HUES64 (cell line): ENCODE results near the gene R3HDM2.

Experiments used
- H3K27ac ChIP-seq: 2 replicates; pipeline ENCODE4 v1.7.0; 2013; ENCODE audit warnings: low read depth, low read length, inconsistent platforms
- H3K27me3 ChIP-seq: 2 replicates; pipeline ENCODE4 v1.6.1; 2013; ENCODE audit warnings: mild to moderate bottlenecking, low read length; ENCODE audit not compliant: insufficient read depth
- H3K36me3 ChIP-seq: 2 replicates; pipeline ENCODE4 v1.6.1; 2013; ENCODE audit warnings: mild to moderate bottlenecking, low read length; ENCODE audit not compliant: insufficient read depth
- H3K4me1 ChIP-seq: 2 replicates; pipeline ENCODE4 v1.6.1; 2013; ENCODE audit warnings: mild to moderate bottlenecking, low read length, moderate library complexity; ENCODE audit not compliant: insufficient read depth
- H3K4me3 ChIP-seq: 2 replicates; pipeline ENCODE4 v1.5.1; 2013; ENCODE audit warnings: mild to moderate bottlenecking, low read length, moderate library complexity
- H3K9ac ChIP-seq: 2 replicates; pipeline ENCODE4 v1.6.1; 2013; ENCODE audit warnings: mild to moderate bottlenecking, low read depth, low read length
- H3K9me3 ChIP-seq: 2 replicates; pipeline ENCODE4 v1.6.1; 2013; ENCODE audit warnings: low read depth, low read length; ENCODE audit not compliant: insufficient read depth
- WGBS: fragments of 150-250, 120-280 bp; methylation state at CpG from one replicate; pipeline ENCODE4 v1.1.7; 2013; ENCODE audit warnings: missing lambda C conversion rate; 5-methylcytosine and 5-hydroxymethylcytosine counted together

The R3HDM2 gene

DNA sequence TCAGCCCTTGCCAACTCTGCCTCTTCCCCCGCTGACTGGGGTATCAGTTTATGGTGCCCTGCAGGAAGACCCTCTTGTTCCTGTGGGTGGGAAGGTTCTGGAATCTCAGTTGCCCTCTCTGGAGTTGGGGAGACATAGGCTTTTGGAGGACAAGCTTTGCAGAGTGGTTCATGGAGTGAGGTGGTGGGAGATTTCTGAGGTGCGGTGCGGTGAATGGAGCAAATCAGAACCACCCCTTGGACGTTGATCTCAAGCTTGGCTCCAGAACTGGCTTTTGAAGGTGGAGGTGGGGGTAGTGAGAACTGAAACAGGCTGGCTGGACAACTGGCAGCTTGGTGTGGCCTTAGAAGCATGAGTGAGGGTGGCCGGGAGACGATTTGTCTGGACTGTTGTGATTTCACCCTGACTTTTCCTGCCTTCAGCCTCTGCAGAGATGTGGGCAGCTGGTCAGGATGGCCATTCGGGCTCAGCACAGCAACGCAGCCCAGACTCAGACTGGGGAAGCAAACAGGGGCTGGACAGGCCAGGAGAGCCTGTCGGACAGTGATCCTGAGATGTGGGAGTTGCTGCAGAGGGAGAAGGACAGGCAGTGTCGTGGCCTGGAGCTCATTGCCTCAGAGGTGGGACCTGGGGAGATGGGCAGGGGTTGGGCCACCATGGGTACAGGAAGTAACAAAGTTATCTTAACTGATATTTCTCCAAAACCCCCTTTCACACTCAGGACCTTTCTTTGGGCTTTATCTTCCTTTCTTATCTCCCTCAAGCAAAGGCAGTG, 200.3 kb downstream of the R3HDM2 start:
- Histone ChIP-seq H3K4me3 (peak overlapping the region; percentile 86), H3K36me3 (peaks cover 40% of the 10 kb centered on the region), H3K4me1 (peaks cover 16% of the 10 kb centered on the region), H3K27ac (peak overlapping the region; percentile 93), H3K9ac (peak overlapping the region; percentile 97), H3K27me3 (peaks cover 44% of the 10 kb centered on the region), H3K9me3 (no peaks in the 10 kb centered on the region)
- WGBS = 56% methylated on average over 10 of the region's 10 CpGs

DNA sequence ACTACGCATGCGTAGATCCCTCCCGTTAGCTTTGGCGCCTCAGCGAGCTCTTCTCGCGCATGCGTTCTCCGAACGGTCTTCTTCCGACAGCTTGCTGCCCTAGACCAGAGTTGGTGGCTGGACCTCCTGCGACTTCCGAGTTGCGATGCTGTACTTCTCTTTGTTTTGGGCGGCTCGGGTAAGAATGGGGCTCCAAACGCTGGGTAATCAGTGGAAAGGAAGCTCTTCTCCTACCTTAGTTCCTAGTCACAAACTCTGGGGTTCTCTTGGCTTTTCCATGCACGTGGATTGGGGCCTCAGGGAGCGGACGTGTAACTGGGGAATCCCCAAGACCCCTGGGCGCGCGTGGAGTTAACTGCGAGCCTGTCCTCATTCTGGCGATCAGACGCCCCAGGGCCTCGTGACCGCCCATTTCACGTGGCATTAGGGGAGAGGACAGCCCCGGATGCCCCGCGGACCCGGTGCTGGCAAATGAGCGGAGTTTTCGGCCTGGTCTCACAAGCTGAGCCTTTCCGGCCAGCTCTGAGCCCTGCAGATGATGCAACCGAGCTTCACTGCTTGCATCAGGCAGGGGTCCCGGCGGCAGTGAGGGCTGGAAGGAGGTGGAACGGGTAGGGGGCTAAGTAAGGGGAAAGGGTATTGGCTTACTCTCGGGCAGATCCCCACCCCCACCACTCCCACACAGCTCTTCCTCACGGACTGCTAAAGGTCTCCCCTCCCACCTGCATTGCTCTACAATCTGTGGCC, 201.0 kb downstream of the R3HDM2 start, which contains the start of gene SHMT2:
Gene SHMT2 (plus strand): TSS at position 78 of the 747 bp plus-strand sequence. CDS start 68 bp downstream, at position 146.
- Histone ChIP-seq H3K4me3 (peak within 1 kb of the TSS; percentile 86), H3K36me3 (peaks cover 40% of the 10 kb centered on the region), H3K9me3 (no peaks in the 10 kb centered on the region), H3K4me1 (peaks cover 16% of the 10 kb centered on the region), H3K27me3 (peaks cover 44% of the 10 kb centered on the region), H3K27ac (peak within 1 kb of the TSS; percentile 93), H3K9ac (peak within 1 kb of the TSS; percentile 97)
- under 1% methylated on average over 41 of the region's 42 CpGs for WGBS

DNA sequence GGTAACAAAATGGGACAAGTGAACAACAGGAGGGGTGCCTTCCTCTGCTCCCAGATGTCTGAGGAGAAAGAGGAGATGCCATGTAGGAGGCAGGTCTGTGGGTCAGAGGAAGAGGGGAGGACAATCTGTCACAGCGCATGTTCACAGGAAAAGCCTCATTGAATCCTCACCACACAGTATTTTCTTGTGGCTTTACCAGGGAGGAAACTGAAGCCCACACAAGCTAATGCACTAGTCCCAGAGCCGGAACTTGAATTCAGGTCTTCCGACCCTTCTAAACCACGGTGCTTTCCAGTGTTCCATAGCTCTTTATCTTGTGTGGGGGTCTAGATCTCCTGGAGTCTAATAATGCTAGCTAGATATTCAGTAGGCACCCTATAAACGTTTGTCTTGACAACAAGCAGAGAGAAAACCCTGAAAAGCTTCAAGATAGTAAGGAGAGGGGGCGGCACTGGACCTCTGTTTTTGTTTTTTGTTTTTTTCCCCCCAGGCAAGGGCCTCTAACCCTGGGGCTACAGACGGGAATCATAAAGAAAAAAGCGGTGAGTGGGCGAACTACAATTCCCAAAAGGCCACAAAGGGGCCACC, 201.7 kb downstream of the R3HDM2 start:
- H3K9ac ChIP-seq = peak overlapping the region; percentile 97
- H3K27me3 ChIP-seq = peaks cover 49% of the 10 kb centered on the region
- H3K4me3 ChIP-seq = peak overlapping the region; percentile 86
- H3K4me1 ChIP-seq = peaks cover 16% of the 10 kb centered on the region
- no peak overlapping the region; the same call in 1 of the 2 replicates for H3K27ac ChIP-seq
- 29% methylated on average over 9 of the region's 9 CpGs for WGBS
- no peaks in the 10 kb centered on the region for H3K9me3 ChIP-seq
- peaks cover 35% of the 10 kb centered on the region for H3K36me3 ChIP-seq

DNA sequence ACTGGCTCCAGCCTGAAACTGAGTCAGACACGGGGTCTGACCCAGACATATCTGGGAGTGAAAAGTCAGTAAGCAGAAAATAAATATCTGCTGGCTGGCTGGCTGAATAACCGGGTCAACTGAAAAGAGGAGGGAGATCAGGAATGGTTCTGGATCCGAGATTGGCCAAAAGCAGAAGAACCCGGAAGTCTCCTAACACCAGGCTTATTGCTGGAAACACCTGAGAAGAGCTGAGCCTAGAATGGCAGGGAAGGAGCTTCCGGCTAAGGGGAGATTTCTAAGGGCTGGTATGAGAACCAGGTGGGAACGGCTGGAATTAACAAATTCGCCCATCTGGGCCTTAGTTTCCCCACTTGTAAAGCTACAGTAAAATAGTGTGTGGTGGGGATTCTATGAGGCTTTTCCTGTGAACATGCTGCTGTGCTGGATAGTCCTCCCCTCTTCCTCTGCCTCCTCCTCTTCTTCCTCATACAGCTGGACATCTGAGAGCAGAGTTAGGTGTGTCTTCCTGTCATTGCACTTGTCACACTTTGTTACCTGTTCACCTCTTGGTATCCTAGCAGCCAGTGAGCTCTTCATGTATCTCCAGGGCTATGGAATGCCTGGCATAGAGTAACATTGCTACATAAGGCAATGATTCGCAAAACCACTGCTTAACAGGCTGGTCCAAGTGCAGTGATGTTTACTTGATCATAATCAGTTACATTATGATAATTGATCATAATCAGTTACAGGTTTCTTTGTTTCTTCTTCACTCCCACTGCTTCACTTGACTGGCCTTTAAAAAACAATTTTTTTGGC, 203.3 kb downstream of the R3HDM2 start:
- peak overlapping the region; percentile 50 for H3K4me3 ChIP-seq
- 41% methylated on average over 7 of the region's 8 CpGs for WGBS
- H3K9ac ChIP-seq = no peak overlapping the region
- H3K27ac ChIP-seq = no peak overlapping the region
- peaks cover 16% of the 10 kb centered on the region for H3K4me1 ChIP-seq
- H3K9me3 ChIP-seq = no peaks in the 10 kb centered on the region
- H3K27me3 ChIP-seq = peaks cover 66% of the 10 kb centered on the region
- H3K36me3 ChIP-seq = peaks cover 18% of the 10 kb centered on the region

DNA sequence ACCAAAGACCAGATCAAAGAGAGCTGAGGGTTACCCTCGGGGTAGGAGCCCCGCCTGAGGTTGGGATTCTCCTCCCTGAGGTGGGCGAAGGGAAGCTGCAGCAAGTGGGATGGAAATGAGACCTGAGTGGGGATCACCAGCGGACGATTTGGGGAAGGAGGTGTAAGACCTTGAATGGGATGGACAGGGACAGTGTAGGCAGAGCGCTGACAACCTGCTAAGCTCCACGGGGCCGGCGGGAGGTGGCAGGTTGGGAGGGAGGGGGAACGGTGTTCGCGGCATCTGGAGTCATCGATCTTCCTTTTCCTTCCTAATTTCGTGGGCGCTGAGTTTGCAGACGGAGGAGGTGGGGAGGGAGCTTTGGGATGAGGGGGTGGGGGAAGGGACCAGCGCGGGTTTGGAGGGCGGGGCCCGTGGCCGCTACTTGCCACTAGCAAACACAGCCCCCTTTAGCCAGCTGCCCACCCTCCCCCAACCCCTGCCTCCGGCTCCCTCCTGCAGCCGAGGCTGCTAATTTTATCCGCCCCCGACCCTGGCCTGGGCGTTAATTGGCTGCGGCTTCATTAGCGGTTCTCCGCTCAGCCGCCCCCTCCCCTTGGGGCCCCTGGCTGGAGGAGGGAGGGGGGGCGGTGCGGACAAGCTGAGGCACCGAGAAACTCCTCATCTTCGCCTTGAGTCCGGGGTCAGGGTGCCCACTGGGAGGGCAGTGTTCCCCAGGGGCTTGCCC, 204.1 kb downstream of the R3HDM2 start:
- no peak overlapping the region for H3K9ac ChIP-seq

DNA sequence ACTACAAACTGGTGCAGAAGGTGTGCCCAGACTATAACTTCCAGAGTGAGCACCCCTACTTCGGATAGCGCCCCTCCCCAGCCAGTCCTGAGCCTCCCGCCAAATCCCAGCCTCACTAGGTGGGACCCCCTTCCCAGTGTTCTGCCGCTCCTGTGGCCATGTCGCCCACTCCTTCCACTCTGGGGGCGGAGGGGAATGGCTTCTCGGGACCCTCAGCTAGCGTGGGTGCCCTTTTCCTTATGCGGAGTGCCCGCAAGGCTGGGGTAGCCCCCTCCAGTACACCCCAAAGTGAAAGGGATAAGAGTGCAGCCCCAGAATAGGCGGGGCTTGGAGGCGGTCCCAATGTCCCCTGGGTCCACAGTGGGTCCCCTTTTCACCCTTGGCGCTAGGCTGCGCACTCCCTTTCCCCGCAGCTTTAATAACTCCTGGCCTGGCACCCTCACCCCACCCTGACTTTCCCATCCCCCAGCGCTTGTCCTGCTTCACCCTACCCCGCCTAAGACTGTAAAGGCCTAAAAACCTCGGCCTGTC, 205.1 kb downstream of the R3HDM2 start:
- Histone ChIP-seq H3K9me3 (no peaks in the 10 kb centered on the region), H3K4me3 (peak overlapping the region; percentile 16; the same call in 1 of the 2 replicates), H3K4me1 (peaks cover 18% of the 10 kb centered on the region), H3K27me3 (peaks cover 83% of the 10 kb centered on the region), H3K27ac (no peak overlapping the region), H3K9ac (no peak overlapping the region), H3K36me3 (peaks cover under 1% of the 10 kb centered on the region; the same call in 1 of the 2 replicates)
- WGBS = 45% methylated on average over 18 of the region's 18 CpGs

More for the DNA sequence above, 204.1 kb downstream of the R3HDM2 start:
- H3K27ac ChIP-seq = no peak overlapping the region
- 2% methylated on average over 23 of the region's 35 CpGs for WGBS
- H3K36me3 ChIP-seq = peaks cover 11% of the 10 kb centered on the region
- peak overlapping the region; percentile 50 for H3K4me3 ChIP-seq
- no peaks in the 10 kb centered on the region for H3K9me3 ChIP-seq
- H3K27me3 ChIP-seq = peaks cover 73% of the 10 kb centered on the region
- H3K4me1 ChIP-seq = peaks cover 20% of the 10 kb centered on the region

DNA sequence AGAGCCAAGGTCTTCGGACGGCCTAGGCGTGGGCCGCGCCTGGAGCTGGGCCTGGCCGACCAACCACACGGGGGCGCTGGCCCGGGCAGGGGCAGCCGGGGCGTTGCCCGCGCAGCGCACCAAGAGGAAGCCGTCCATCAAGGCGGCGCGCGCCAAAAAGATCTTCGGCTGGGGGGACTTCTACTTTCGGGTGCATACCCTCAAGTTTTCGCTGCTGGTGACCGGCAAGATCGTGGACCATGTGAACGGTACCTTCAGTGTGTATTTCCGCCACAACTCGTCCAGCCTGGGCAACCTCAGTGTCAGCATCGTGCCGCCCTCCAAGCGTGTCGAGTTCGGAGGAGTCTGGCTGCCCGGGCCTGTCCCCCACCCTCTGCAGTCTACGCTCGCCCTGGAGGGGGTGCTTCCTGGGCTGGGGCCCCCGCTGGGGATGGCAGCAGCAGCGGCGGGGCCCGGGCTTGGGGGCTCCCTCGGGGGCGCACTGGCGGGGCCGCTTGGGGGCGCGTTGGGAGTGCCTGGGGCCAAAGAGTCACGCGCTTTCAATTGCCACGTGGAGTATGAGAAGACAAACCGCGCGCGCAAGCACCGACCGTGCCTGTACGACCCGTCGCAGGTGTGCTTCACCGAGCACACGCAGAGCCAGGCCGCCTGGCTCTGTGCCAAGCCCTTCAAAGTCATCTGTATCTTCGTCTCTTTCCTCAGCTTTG, 205.7 kb downstream of the R3HDM2 start:
- Histone ChIP-seq H3K9me3 (no peaks in the 10 kb centered on the region), H3K36me3 (no peaks in the 10 kb centered on the region), H3K27me3 (peaks cover 89% of the 10 kb centered on the region), H3K4me1 (peaks cover 13% of the 10 kb centered on the region), H3K27ac (no peak overlapping the region), H3K9ac (no peak overlapping the region), H3K4me3 (peak overlapping the region; percentile 16; the same call in 1 of the 2 replicates)
- 28% methylated on average over 61 of the region's 61 CpGs for WGBS

DNA sequence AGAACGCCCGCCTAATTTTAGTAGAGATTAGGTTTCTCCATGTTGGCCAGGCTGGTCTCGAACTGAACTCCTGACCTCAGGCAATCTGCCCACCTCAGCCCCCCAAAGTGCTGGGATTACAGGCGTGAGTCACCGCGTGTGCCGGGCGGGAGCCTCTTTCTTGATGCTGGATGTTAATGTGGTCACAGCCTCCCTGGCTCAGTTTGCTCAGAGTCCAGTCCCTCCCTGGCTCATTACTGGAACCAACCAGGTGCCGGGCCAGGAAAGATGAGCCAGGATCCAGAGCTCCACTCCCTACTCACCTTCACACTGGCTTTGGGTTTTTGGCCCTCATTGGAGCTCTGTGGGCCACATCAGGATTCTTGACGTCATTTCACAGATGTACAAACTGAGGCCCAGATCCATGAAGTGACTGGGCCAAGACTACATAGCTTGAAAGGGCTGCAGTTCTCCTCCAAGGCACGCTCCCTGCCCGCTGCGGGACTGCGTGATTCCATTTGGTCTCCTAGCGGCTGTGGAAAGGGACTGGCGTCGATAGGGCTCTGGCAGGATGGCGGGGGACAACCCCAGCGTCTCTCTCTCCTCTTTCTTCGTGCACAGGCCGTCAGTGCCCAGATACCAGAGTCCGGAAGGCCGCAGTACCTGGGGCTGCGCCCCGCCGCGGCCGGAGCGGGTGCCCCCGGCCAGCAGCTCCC, 206.4 kb downstream of the R3HDM2 start:
- WGBS = 60% methylated on average over 30 of the region's 30 CpGs
- no peak overlapping the region for H3K9ac ChIP-seq
- no peaks in the 10 kb centered on the region for H3K36me3 ChIP-seq
- peaks cover 18% of the 10 kb centered on the region for H3K4me1 ChIP-seq
- no peaks in the 10 kb centered on the region for H3K9me3 ChIP-seq
- peaks cover 96% of the 10 kb centered on the region for H3K27me3 ChIP-seq
- no peak overlapping the region for H3K27ac ChIP-seq
- no peak overlapping the region for H3K4me3 ChIP-seq
